HL-60 (cell line): ENCODE results near the gene KIAA0319L.
A peak's percentile ranks its signal among the peaks of the same experiment; 100 is the strongest.

Experiments used
- DNase-seq, 2 experiments: peaks; one replicate each; pipeline ENCODE4 v3.0.0-alpha.2; 2010 to 2020; ENCODE audit warnings: low read depth in 1 of 2, low spot score in 1 of 2
- H3K27ac ChIP-seq: fragments of 250-450 bp; sonication (Bioruptor Pico); replicated peaks from 2 replicates; pipeline ENCODE4 v1.5.1; 2020; ENCODE audit warnings: mild to moderate bottlenecking, moderate library complexity
- H3K27me3 ChIP-seq: fragments of 250-450 bp; sonication (Bioruptor Pico); 2 replicates; pipeline ENCODE4 v1.5.1; 2021; ENCODE audit warnings: mild to moderate bottlenecking, moderate library complexity; ENCODE audit not compliant: insufficient read depth, poor library complexity, severe bottlenecking
- H3K4me3 ChIP-seq: replicated peaks from 2 replicates; pipeline ENCODE4 v1.5.1; 2011; ENCODE audit warnings: mild to moderate bottlenecking, control low read depth, low read length; ENCODE audit not compliant: insufficient read depth
- GABPA ChIP-seq: IDR thresholded peaks from 2 replicates; pipeline ENCODE4 v1.6.1; 2012; ENCODE audit warnings: low read depth
- POLR2AphosphoS5 ChIP-seq: IDR thresholded peaks from 2 replicates; pipeline ENCODE4 v1.6.1; 2012; ENCODE audit warnings: low read depth
- SPI1 ChIP-seq: IDR thresholded peaks from 2 replicates; pipeline ENCODE4 v1.6.1; 2012; ENCODE audit warnings: low read depth, mild to moderate bottlenecking, borderline replicate concordance
- TF ChIP-seq, protein P1 (sequence below): IDR thresholded peaks from one replicate; pipeline ENCODE4 v1.5.1; 2011; ENCODE audit warnings: low read length, control low read depth, inconsistent platforms; ENCODE audit not compliant: insufficient read depth
- TF ChIP-seq, protein P2 (sequence below): IDR thresholded peaks from 2 replicates; pipeline ENCODE4 v1.6.1; 2012; ENCODE audit warnings: low read depth; ENCODE audit not compliant: insufficient replicate concordance

KIAA0319L gene

DNA sequence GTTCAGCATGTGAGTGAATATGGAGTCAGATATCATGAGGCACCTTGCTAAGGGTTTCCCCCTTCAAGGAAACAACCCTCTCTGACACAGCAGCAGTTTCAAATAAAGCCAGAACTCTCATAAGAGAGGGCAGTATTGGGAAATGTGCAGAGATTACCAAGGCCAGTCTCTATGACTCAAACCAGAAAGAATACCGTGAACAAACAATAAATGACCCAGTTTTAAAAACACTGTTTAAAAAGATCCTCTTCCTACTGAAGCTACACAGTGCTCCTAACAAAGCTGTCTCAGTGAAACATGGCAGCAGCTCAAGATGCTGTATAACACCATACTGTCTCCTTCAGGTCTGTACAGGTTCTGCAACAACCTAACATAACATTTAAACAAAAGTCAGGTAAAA, 102.6 kb downstream of the KIAA0319L start:
- Histone ChIP-seq H3K27me3 (no peaks in the 10 kb centered on the region), H3K4me3 (no peak overlapping the region), H3K27ac (peak overlapping the region; percentile 94)
- peak in 1 of 2 experiments; percentile 44 for DNase-seq
- TF ChIP-seq GABPA: no peak
- TF ChIP-seq SPI1: no peak
- no peak for TF ChIP-seq POLR2AphosphoS5
- TF ChIP-seq, protein P1, sequence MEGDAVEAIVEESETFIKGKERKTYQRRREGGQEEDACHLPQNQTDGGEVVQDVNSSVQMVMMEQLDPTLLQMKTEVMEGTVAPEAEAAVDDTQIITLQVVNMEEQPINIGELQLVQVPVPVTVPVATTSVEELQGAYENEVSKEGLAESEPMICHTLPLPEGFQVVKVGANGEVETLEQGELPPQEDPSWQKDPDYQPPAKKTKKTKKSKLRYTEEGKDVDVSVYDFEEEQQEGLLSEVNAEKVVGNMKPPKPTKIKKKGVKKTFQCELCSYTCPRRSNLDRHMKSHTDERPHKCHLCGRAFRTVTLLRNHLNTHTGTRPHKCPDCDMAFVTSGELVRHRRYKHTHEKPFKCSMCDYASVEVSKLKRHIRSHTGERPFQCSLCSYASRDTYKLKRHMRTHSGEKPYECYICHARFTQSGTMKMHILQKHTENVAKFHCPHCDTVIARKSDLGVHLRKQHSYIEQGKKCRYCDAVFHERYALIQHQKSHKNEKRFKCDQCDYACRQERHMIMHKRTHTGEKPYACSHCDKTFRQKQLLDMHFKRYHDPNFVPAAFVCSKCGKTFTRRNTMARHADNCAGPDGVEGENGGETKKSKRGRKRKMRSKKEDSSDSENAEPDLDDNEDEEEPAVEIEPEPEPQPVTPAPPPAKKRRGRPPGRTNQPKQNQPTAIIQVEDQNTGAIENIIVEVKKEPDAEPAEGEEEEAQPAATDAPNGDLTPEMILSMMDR: no peak
- TF ChIP-seq, protein P2, sequence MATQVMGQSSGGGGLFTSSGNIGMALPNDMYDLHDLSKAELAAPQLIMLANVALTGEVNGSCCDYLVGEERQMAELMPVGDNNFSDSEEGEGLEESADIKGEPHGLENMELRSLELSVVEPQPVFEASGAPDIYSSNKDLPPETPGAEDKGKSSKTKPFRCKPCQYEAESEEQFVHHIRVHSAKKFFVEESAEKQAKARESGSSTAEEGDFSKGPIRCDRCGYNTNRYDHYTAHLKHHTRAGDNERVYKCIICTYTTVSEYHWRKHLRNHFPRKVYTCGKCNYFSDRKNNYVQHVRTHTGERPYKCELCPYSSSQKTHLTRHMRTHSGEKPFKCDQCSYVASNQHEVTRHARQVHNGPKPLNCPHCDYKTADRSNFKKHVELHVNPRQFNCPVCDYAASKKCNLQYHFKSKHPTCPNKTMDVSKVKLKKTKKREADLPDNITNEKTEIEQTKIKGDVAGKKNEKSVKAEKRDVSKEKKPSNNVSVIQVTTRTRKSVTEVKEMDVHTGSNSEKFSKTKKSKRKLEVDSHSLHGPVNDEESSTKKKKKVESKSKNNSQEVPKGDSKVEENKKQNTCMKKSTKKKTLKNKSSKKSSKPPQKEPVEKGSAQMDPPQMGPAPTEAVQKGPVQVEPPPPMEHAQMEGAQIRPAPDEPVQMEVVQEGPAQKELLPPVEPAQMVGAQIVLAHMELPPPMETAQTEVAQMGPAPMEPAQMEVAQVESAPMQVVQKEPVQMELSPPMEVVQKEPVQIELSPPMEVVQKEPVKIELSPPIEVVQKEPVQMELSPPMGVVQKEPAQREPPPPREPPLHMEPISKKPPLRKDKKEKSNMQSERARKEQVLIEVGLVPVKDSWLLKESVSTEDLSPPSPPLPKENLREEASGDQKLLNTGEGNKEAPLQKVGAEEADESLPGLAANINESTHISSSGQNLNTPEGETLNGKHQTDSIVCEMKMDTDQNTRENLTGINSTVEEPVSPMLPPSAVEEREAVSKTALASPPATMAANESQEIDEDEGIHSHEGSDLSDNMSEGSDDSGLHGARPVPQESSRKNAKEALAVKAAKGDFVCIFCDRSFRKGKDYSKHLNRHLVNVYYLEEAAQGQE: no peak

DNA sequence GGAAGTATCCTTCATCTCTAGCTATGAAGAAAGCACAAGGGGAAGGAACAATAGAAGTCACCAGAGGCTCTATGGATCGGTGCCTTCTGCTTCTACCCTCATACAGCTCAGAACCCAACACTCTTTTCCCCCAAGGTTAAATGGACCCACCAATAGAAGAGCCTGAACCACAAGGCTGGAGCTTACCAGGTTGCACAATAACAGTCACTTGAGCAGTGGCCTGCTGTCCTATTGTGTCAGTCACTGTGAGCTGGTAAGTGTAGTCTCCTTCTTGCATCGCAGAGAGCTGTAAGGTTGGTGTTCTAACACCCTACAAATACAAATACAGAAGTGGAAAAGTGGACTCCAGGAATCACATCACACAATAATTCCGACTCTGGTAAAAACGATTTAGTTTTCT, 103.0 kb downstream of the KIAA0319L start:
- Histone ChIP-seq H3K4me3 (no peak overlapping the region), H3K27ac (peak overlapping the region; percentile 94), H3K27me3 (no peaks in the 10 kb centered on the region)
- peak; percentile 50 to 83 for DNase-seq
- no peak for TF ChIP-seq GABPA
- TF ChIP-seq, protein P1: no peak
- no peak for TF ChIP-seq POLR2AphosphoS5
- TF ChIP-seq, protein P2: no peak
- TF ChIP-seq SPI1: no peak

DNA sequence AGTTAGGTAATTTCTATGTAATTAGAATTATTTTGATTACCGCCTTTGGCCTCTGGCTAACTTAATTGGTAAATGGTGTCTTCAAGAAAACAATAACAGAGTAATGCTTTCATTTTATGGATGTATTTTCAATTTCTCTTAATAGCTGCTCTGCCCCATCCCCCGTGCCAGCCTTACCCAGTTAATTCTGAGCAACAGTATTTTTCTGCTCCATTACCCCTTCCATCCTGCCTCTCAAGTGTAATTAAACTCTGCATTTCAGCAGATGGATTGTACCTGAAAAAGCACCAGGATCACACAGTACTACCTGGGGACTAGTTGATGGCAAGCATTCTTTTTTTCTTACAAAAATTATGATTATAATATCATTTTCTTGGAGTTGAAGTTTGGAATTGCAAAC, 104.2 kb downstream of the KIAA0319L start:
- Histone ChIP-seq H3K27ac (peak overlapping the region; percentile 94), H3K27me3 (no peaks in the 10 kb centered on the region), H3K4me3 (no peak overlapping the region)
- TF ChIP-seq GABPA (no peak), SPI1 (no peak), POLR2AphosphoS5 (no peak)
- TF ChIP-seq, protein P1: no peak
- no peak for DNase-seq

DNA sequence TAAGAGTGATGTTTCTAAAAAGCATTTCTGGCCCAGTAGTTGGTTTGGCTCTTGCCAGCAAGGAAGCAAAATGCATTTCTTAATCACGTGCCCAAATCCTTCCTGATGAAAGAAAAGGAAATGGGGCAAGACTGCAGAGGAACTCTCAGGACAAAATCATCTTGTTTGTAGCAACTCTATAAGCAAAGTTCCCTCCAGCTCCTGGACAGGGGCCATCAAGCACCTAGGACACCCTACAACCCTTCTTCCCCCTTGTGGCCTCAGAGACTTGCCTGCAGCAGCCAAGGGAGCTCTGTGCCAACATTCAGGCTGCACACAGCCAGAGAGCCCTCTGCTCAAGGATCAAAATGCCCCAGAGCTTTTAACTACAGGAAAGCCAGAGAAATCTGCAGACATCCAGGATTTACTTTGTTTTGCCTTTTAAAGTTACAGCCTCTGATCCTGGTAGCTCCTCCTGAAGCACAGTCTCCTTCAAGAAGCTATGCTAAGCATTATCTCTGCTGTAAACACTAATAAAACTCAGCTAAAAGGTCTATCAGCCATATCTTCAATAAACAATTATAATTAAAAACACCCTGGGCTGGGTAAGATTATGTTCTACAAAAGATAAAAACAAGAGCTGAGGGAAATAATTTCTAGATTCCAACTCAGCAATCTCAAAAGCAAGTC, 105.0 kb downstream of the KIAA0319L start:
- Histone ChIP-seq H3K4me3 (no peak overlapping the region), H3K27ac (peak overlapping the region; percentile 94), H3K27me3 (no peaks in the 10 kb centered on the region)
- peak; percentile 87 to 97 for DNase-seq
- peak; percentile 43 for TF ChIP-seq POLR2AphosphoS5
- TF ChIP-seq SPI1: peak; percentile 79; the same call in 1 of the 2 replicates
- TF ChIP-seq, protein P2: peak; percentile 75
- no peak for TF ChIP-seq GABPA
- TF ChIP-seq, protein P1: no peak
